ENCODE data around the gene NDUFAF7.
"Not testable (repeated sequence)": the region's sequence is repeated elsewhere in the genome, so short reads cannot be mapped to it uniquely, and the experiment has no call there.

NDUFAF7 gene

GRCh38 chr2:37215250-37215649, 16.2 kb upstream of the NDUFAF7 start:
- DNase-seq, result no peak

GRCh38 chr2:37219046-37219445, 12.4 kb upstream of the NDUFAF7 start:
- no peak for DNase-seq

GRCh38 chr2:37223131-37223530, 8.3 kb upstream of the NDUFAF7 start:
- no peak for DNase-seq

GRCh38 chr2:37224063-37224462, 7.4 kb upstream of the NDUFAF7 start:
- no peak for DNase-seq

- not testable (repeated sequence) for DNase-seq
Measured at GRCh38 chr2:37225129-37225528, 6.3 kb upstream of the NDUFAF7 start.

GRCh38 chr2:37226863-37227262, 4.6 kb upstream of the NDUFAF7 start:
- no peak for DNase-seq

- no peak for DNase-seq
Measured at GRCh38 chr2:37228788-37229187, 2.7 kb upstream of the NDUFAF7 start.

GRCh38 chr2:37230581-37230980, 877 bp upstream of the NDUFAF7 start:
- DNase-seq, result no peak

- no peak for DNase-seq
Measured at GRCh38 chr2:37232131-37232933, 874 bp downstream of the NDUFAF7 start.

GRCh38 chr2:37243435-37243834, 12.0 kb downstream of the NDUFAF7 start:
- no peak for DNase-seq

GRCh38 chr2:37244017-37244416, 12.6 kb downstream of the NDUFAF7 start:
- no peak for DNase-seq

GRCh38 chr2:37244755-37245154, 13.3 kb downstream of the NDUFAF7 start:
- no peak for DNase-seq

GRCh38 chr2:37246205-37246604, 14.7 kb downstream of the NDUFAF7 start:
- no peak for DNase-seq

GRCh38 chr2:37250869-37251740, 19.6 kb downstream of the NDUFAF7 start:
- no peak for DNase-seq

- no peak for DNase-seq
Measured at GRCh38 chr2:37262522-37262921, 31.1 kb downstream of the NDUFAF7 start.

GRCh38 chr2:37263839-37264238, 32.4 kb downstream of the NDUFAF7 start:
- no peak for DNase-seq

- no peak for DNase-seq
Measured at GRCh38 chr2:37267685-37268084, 36.2 kb downstream of the NDUFAF7 start.

- no peak for DNase-seq
Measured at GRCh38 chr2:37268111-37268510, 36.7 kb downstream of the NDUFAF7 start.

- no peak for DNase-seq
Measured at GRCh38 chr2:37271376-37272067, 40.1 kb downstream of the NDUFAF7 start.

GRCh38 chr2:37274359-37274965, 43.0 kb downstream of the NDUFAF7 start:
- DNase-seq, result no peak

- DNase-seq, result no peak
Measured at GRCh38 chr2:37276291-37276690, 44.8 kb downstream of the NDUFAF7 start.

GRCh38 chr2:37281916-37282315, 50.5 kb downstream of the NDUFAF7 start:
- no peak for DNase-seq

- no peak for DNase-seq
Measured at GRCh38 chr2:37282746-37283145, 51.3 kb downstream of the NDUFAF7 start.
